Measurements from ENCODE around the gene NTN3. TPM values are rescaled to one million over a fixed set of nuclear protein-coding genes. Genes with fewer than 3 reads are reported as not detected.

The NTN3 gene
- total and polyA plus RNA-seq, 2 of the 8 experiments (the other 6 are each of a cell fraction or from before 2014, with no cell fraction given) = 0.30 to 0.34 TPM

GRCh38 chr16:2487517-2487842 is 16.4 kb downstream of the NTN3 start:
- ChIA-PET CTCF (ENCODE audit: partially characterized antibody) (interaction anchor here (1.0 to 3.6 kb wide), 7 partner anchors 11 to 293 kb away, joined by 3 to 32 read pairs (median 4); partner anchors contain the start of genes TBC1D24 and TEDC2), POLR2A (ENCODE audit: partially characterized antibody) (interaction anchor here (1.5 kb wide), 1 partner anchor 10 kb away, joined by 5 read pairs; no protein-coding TSS in a partner anchor)
- H3K79me1 ChIP-seq (ENCODE audit: low read depth, low read length) = peaks cover 7% of the 10 kb centered on the region; the same call in 1 of the 2 replicates
- no peak overlapping the region for H3K4me3 ChIP-seq (ENCODE audit: extremely low read depth in 1 of 4, insufficient read depth in 2 of 4, low read depth in 3 of 4, low read length in 4 of 4)
- no peaks in the 10 kb centered on the region for H3K9me3 ChIP-seq (ENCODE audit: insufficient read depth in 2 of 2, low read depth in 1 of 2, low read length in 1 of 2)
- H2AFZ ChIP-seq (ENCODE audit: low read length) = no peak overlapping the region
- H3K9ac ChIP-seq (replicated peaks in 1 of 4; ENCODE audit: extremely low read depth in 1 of 4, low read depth in 3 of 4, low read length in 3 of 4) = no peak overlapping the region
- DNase-seq (ENCODE audit: low read depth in 1 of 2, low spot score in 2 of 2) (no peak), FAIRE-seq (no peak)
- WGBS, 2 experiments (ENCODE audit: extremely low coverage in 1 of 2, insufficient coverage in 1 of 2, insufficient read length in 1 of 2, insufficient replicate concordance in 2 of 2, low coverage in 1 of 2, low lambda C conversion rate in 2 of 2, missing lambda C conversion rate in 1 of 2) = 94% methylated on average over 8 of the region's 8 CpGs; no CpG with 5 or more reads in 1 of the 2 experiments
- H3K36me3 ChIP-seq (ENCODE audit: control insufficient read depth in 2 of 4, insufficient read depth in 4 of 4, low read length in 3 of 4) = no peaks in the 10 kb centered on the region
- H3K23me2 ChIP-seq (ENCODE audit: low read depth, low read length) = no peaks in the 10 kb centered on the region
- H3K14ac ChIP-seq (ENCODE audit: insufficient read length) = no peak overlapping the region
- H2BK5ac ChIP-seq (ENCODE audit: low read depth, low read length) = 0 out of 2 replicates have a peak overlapping the region, but pooled peaks have one; percentile 44
- no peak overlapping the region for H2AK5ac ChIP-seq (ENCODE audit: low read depth, low read length)
- H2BK20ac ChIP-seq (ENCODE audit: low read length) = no peak overlapping the region
- H4K8ac ChIP-seq (ENCODE audit: extremely low read depth, insufficient read depth, low read length) = no peak overlapping the region
- no peak overlapping the region for H3K27ac ChIP-seq (ENCODE audit: low read depth, low read length)
- no peak overlapping the region for H3K4me2 ChIP-seq (ENCODE audit: insufficient read depth in 1 of 2, low read depth in 2 of 2, low read length in 2 of 2)
- H3K4me1 ChIP-seq (replicated peaks in 1 of 4; ENCODE audit: control insufficient read depth in 3 of 4, insufficient read depth in 4 of 4, low read length in 3 of 4) = peaks cover 0 to 3% (median 0%) of the 10 kb centered on the region in 4 experiments; a peak in 1 of 7 replicates
- no peak overlapping the region for H3K4ac ChIP-seq (replicated peaks; ENCODE audit: insufficient read length, low read depth, low read length)
- H3K79me2 ChIP-seq (ENCODE audit: control insufficient read depth in 1 of 2, insufficient read depth in 2 of 2, low read length in 2 of 2) = 0 out of 4 replicates have a peak, but pooled peaks cover 0 to 2% of the 10 kb centered on the region in 2 experiments
- H4K91ac ChIP-seq (replicated peaks; ENCODE audit: insufficient read length, low read length) = no peak overlapping the region
- no peak overlapping the region for H3K18ac ChIP-seq (ENCODE audit: extremely low read depth, low read length)
- no peak overlapping the region for H2BK12ac ChIP-seq (ENCODE audit: low read depth, low read length)
- no peak overlapping the region for H3K23ac ChIP-seq (ENCODE audit: insufficient read length)
- H4K5ac ChIP-seq (ENCODE audit: insufficient read length, low read depth, low read length) = no peak overlapping the region
- H2BK15ac ChIP-seq (ENCODE audit: low read length) = no peak overlapping the region
- peaks cover 0 to 15% of the 10 kb centered on the region in 2 experiments for H4K20me1 ChIP-seq (replicated peaks in 1 of 2; ENCODE audit: control insufficient read depth in 1 of 2, insufficient read depth in 2 of 2, low read length in 2 of 2)
- H2BK120ac ChIP-seq (replicated peaks; ENCODE audit: low read depth, low read length) = no peak overlapping the region
- no peaks in the 10 kb centered on the region; a peak in 1 of 7 replicates for H3K27me3 ChIP-seq (replicated peaks in 1 of 4; ENCODE audit: control insufficient read depth in 3 of 4, extremely low read depth in 1 of 4, insufficient read depth in 3 of 4, low read length in 3 of 4)
- H3K56ac ChIP-seq (replicated peaks; ENCODE audit: insufficient read length, low read depth, low read length) = no peak overlapping the region
- TF ChIP-seq JUND (IDR thresholded peaks at IDR 0.05; ENCODE audit: low read length) = no peak
- no peak for TF ChIP-seq TBP (IDR thresholded peaks at IDR 0.05; ENCODE audit: low read depth, low read length)
- TF ChIP-seq CBX8 (IDR thresholded peaks at IDR 0.05; ENCODE audit: borderline replicate concordance, low read depth, low read length) = no peak
- TF ChIP-seq NRF1 (IDR thresholded peaks at IDR 0.05; ENCODE audit: low read depth, low read length) = no peak
- no peak for TF ChIP-seq TAF1 (IDR thresholded peaks at IDR 0.05; ENCODE audit: low read depth, low read length)
- TF ChIP-seq CHD1 (IDR thresholded peaks at IDR 0.05; ENCODE audit: low read depth, low read length) = no peak
- TF ChIP-seq KDM1A (IDR thresholded peaks at IDR 0.05; ENCODE audit: borderline replicate concordance, low read length) = no peak
- no peak for TF ChIP-seq CEBPB (IDR thresholded peaks at IDR 0.05; ENCODE audit: low read depth, low read length)
- TF ChIP-seq CHD2 (IDR thresholded peaks at IDR 0.05; ENCODE audit: low read length) = no peak
